Mucosa of stomach (tissue), 1 donor: ENCODE measurements around the gene IDI1.
"Not testable (repeated sequence)": the region's sequence is repeated elsewhere in the genome, so short reads cannot be mapped to it uniquely, and the experiment has no call there.

ENCODE experiments used
- H3K27me3 ChIP-seq: one replicate; pipeline ENCODE4 v1.7.0; 2013; ENCODE audit warnings: mild to moderate bottlenecking, low read length; ENCODE audit not compliant: control insufficient read depth, insufficient read depth
- H3K36me3 ChIP-seq: one replicate; pipeline ENCODE4 v1.7.0; 2013; ENCODE audit warnings: low read length; ENCODE audit not compliant: control insufficient read depth, insufficient read depth
- H3K4me1 ChIP-seq: one replicate; pipeline ENCODE4 v1.7.0; 2013; ENCODE audit warnings: mild to moderate bottlenecking, low read length; ENCODE audit not compliant: control insufficient read depth, insufficient read depth
- H3K4me3 ChIP-seq: one replicate; pipeline ENCODE4 v1.7.0; 2013; ENCODE audit warnings: low read length
- H3K9ac ChIP-seq: one replicate; pipeline ENCODE4 v1.7.0; 2013; ENCODE audit warnings: mild to moderate bottlenecking, low read length, moderate library complexity
- H3K9me3 ChIP-seq: one replicate; pipeline ENCODE4 v1.7.0; 2013; ENCODE audit warnings: mild to moderate bottlenecking, low read length, moderate library complexity; ENCODE audit not compliant: control insufficient read depth
- donor health status: Pancreatic carcinoma.

Gene IDI1

GRCh38 chr10:1083581-1083980 lies 34.7 kb upstream of the IDI1 start:
- H3K27me3 ChIP-seq, result no peaks in the 10 kb centered on the region
- H3K36me3 ChIP-seq, result peaks cover 4% of the 10 kb centered on the region
- no peak overlapping the region for H3K9ac ChIP-seq
- H3K4me3 ChIP-seq, result no peak overlapping the region
- peaks cover 1% of the 10 kb centered on the region for H3K4me1 ChIP-seq
- H3K9me3 ChIP-seq, result no peaks in the 10 kb centered on the region

GRCh38 chr10:1078668-1079067 lies 29.7 kb upstream of the IDI1 start:
- Histone ChIP-seq H3K9ac (no peak overlapping the region), H3K27me3 (no peaks in the 10 kb centered on the region), H3K4me1 (peaks cover 4% of the 10 kb centered on the region), H3K9me3 (no peaks in the 10 kb centered on the region), H3K36me3 (peaks cover 4% of the 10 kb centered on the region), H3K4me3 (no peak overlapping the region)

- H3K9me3 ChIP-seq, result no peaks in the 10 kb centered on the region
- H3K27me3 ChIP-seq, result no peaks in the 10 kb centered on the region
- H3K4me3 ChIP-seq, result no peak overlapping the region
- H3K4me1 ChIP-seq, result peaks cover 4% of the 10 kb centered on the region
- no peak overlapping the region for H3K9ac ChIP-seq
- H3K36me3 ChIP-seq, result no peaks in the 10 kb centered on the region
These were observed 25.9 kb upstream of the IDI1 start for GRCh38 chr10:1074748-1075308.

GRCh38 chr10:1074052-1074747 lies 25.3 kb upstream of the IDI1 start:
- Histone ChIP-seq H3K27me3 (no peaks in the 10 kb centered on the region), H3K9me3 (no peaks in the 10 kb centered on the region), H3K4me1 (peaks cover 4% of the 10 kb centered on the region), H3K4me3 (no peak overlapping the region), H3K36me3 (no peaks in the 10 kb centered on the region), H3K9ac (no peak overlapping the region)

- H3K36me3 ChIP-seq, result no peaks in the 10 kb centered on the region
These were observed 22.0 kb upstream of the IDI1 start for GRCh38 chr10:1070919-1071318.

GRCh38 chr10:1068380-1069361 lies 19.8 kb upstream of the IDI1 start:
- no peaks in the 10 kb centered on the region for H3K27me3 ChIP-seq

More at GRCh38 chr10:1070919-1071318, 22.0 kb upstream of the IDI1 start:
- Histone ChIP-seq H3K4me3 (no peak overlapping the region), H3K27me3 (no peaks in the 10 kb centered on the region), H3K9ac (no peak overlapping the region), H3K9me3 (no peaks in the 10 kb centered on the region), H3K4me1 (no peaks in the 10 kb centered on the region)

GRCh38 chr10:1066734-1067133 lies 17.8 kb upstream of the IDI1 start:
- not testable (repeated sequence) for H3K27me3 ChIP-seq, H3K9me3 ChIP-seq, H3K36me3 ChIP-seq, H3K9ac ChIP-seq, H3K4me3 ChIP-seq, H3K4me1 ChIP-seq

More at GRCh38 chr10:1068380-1069361, 19.8 kb upstream of the IDI1 start:
- Histone ChIP-seq H3K9ac (no peak overlapping the region), H3K4me3 (no peak overlapping the region), H3K9me3 (no peaks in the 10 kb centered on the region), H3K4me1 (no peaks in the 10 kb centered on the region), H3K36me3 (no peaks in the 10 kb centered on the region)

- Histone ChIP-seq H3K9ac (no peak overlapping the region), H3K36me3 (no peaks in the 10 kb centered on the region), H3K9me3 (no peaks in the 10 kb centered on the region), H3K4me1 (peaks cover 10% of the 10 kb centered on the region), H3K4me3 (no peak overlapping the region), H3K27me3 (no peaks in the 10 kb centered on the region)
These were observed 16.0 kb upstream of the IDI1 start for GRCh38 chr10:1064964-1065247.

- H3K9ac ChIP-seq, result no peak overlapping the region
- no peaks in the 10 kb centered on the region for H3K27me3 ChIP-seq
- H3K4me1 ChIP-seq, result peaks cover 13% of the 10 kb centered on the region
- H3K9me3 ChIP-seq, result no peaks in the 10 kb centered on the region
- no peaks in the 10 kb centered on the region for H3K36me3 ChIP-seq
- H3K4me3 ChIP-seq, result no peak overlapping the region
These were observed 14.4 kb upstream of the IDI1 start for GRCh38 chr10:1063232-1063865.

- H3K9ac ChIP-seq, result no peak overlapping the region
- peaks cover 20% of the 10 kb centered on the region for H3K4me1 ChIP-seq
- H3K27me3 ChIP-seq, result no peaks in the 10 kb centered on the region
- no peaks in the 10 kb centered on the region for H3K36me3 ChIP-seq
- no peak overlapping the region for H3K4me3 ChIP-seq
- no peaks in the 10 kb centered on the region for H3K9me3 ChIP-seq
These were observed 13.2 kb upstream of the IDI1 start for GRCh38 chr10:1061930-1062774.

GRCh38 chr10:1059902-1060301 lies 11.0 kb upstream of the IDI1 start:
- Histone ChIP-seq H3K9me3 (no peaks in the 10 kb centered on the region), H3K9ac (no peak overlapping the region), H3K4me1 (peaks cover 25% of the 10 kb centered on the region)

More at GRCh38 chr10:1059902-1060301, 11.0 kb upstream of the IDI1 start:
- H3K36me3 ChIP-seq, result no peaks in the 10 kb centered on the region
- H3K4me3 ChIP-seq, result no peak overlapping the region
- H3K27me3 ChIP-seq, result no peaks in the 10 kb centered on the region
